ENCODE data around the gene CBX2. TPM values are rescaled to one million over a fixed set of nuclear protein-coding genes. Genes with fewer than 3 reads are reported as not detected.

CBX2 gene
- total RNA-seq, 1 donor from 2014 or later: 53.5 TPM

- Histone ChIP-seq H3K4me1 (peaks cover 52% of the 10 kb centered on the region), H4K20me1 (ENCODE audit: low read depth) (peaks cover 77% of the 10 kb centered on the region), H3K4me2 (peak overlapping the region; percentile 91), H3K9me3 (ENCODE audit: low read depth) (no peaks in the 10 kb centered on the region), H3K79me2 (ENCODE audit: low read depth) (no peaks in the 10 kb centered on the region), H2AFZ (replicated peaks) (no peak overlapping the region), H3K9ac (no peak overlapping the region), H3K4me3 (peak overlapping the region; percentile 76), H3K27ac (no peak overlapping the region), H3K27me3 (peaks cover 92% of the 10 kb centered on the region), H3F3A (ENCODE audit: low read depth) (peaks cover 67% of the 10 kb centered on the region), H3K36me3 (no peaks in the 10 kb centered on the region)
- TF ChIP-seq CTCF (IDR thresholded peaks at IDR 0.05) (peak; percentile 3), EZH2phosphoT487 (IDR thresholded peaks at IDR 0.05) (no peak), EZH2 (IDR thresholded peaks at IDR 0.05) (peak; percentile 42)
- H3K36me3 Mint-ChIP-seq: peaks cover 9% of the 10 kb centered on the region
- H3K27me3 Mint-ChIP-seq (ENCODE audit: insufficient read depth, low read depth): peaks cover 40% of the 10 kb centered on the region
- DNase-seq (ENCODE audit: low spot score): peak; percentile 93
- H3K4me1 Mint-ChIP-seq: peaks cover 37% of the 10 kb centered on the region
- H3K27ac Mint-ChIP-seq: no peak overlapping the region
- peak overlapping the region; percentile 67 for H3K4me3 Mint-ChIP-seq
- no peaks in the 10 kb centered on the region for H3K9me3 Mint-ChIP-seq
Observed at GRCh38 chr17:79835953-79836509, 58.1 kb downstream of the CBX2 start.

- Histone ChIP-seq H3K36me3 (no peaks in the 10 kb centered on the region), H3K27me3 (peaks cover 92% of the 10 kb centered on the region), H3F3A (ENCODE audit: low read depth) (peaks cover 72% of the 10 kb centered on the region), H3K4me2 (peak overlapping the region; percentile 91), H3K9me3 (ENCODE audit: low read depth) (no peaks in the 10 kb centered on the region), H3K79me2 (ENCODE audit: low read depth) (no peaks in the 10 kb centered on the region), H4K20me1 (ENCODE audit: low read depth) (peaks cover 82% of the 10 kb centered on the region), H3K4me3 (peak overlapping the region; percentile 76), H3K27ac (no peak overlapping the region), H2AFZ (replicated peaks) (no peak overlapping the region), H3K4me1 (peaks cover 49% of the 10 kb centered on the region), H3K9ac (no peak overlapping the region)
- no peak overlapping the region for H3K27ac Mint-ChIP-seq
- no peak for TF ChIP-seq CTCF (IDR thresholded peaks at IDR 0.05)
- no peak for TF ChIP-seq EZH2 (IDR thresholded peaks at IDR 0.05)
- TF ChIP-seq EZH2phosphoT487 (IDR thresholded peaks at IDR 0.05): no peak
- H3K4me1 Mint-ChIP-seq: peaks cover 33% of the 10 kb centered on the region
- H3K4me3 Mint-ChIP-seq: peak overlapping the region; percentile 96
- peak; percentile 29 for DNase-seq (ENCODE audit: low spot score)
- peaks cover 9% of the 10 kb centered on the region for H3K36me3 Mint-ChIP-seq
- H3K27me3 Mint-ChIP-seq (ENCODE audit: insufficient read depth, low read depth): peaks cover 39% of the 10 kb centered on the region
- H3K9me3 Mint-ChIP-seq: no peaks in the 10 kb centered on the region
Observed at GRCh38 chr17:79836510-79836971, 58.6 kb downstream of the CBX2 start.

- Histone ChIP-seq H3K4me3 (peak overlapping the region; percentile 76), H3K27ac (no peak overlapping the region), H3K36me3 (no peaks in the 10 kb centered on the region), H3K4me1 (peaks cover 42% of the 10 kb centered on the region), H3K9ac (no peak overlapping the region), H3K4me2 (peak overlapping the region; percentile 91), H2AFZ (replicated peaks) (no peak overlapping the region), H4K20me1 (ENCODE audit: low read depth) (peaks cover 87% of the 10 kb centered on the region), H3F3A (ENCODE audit: low read depth) (peaks cover 78% of the 10 kb centered on the region), H3K27me3 (peaks cover 92% of the 10 kb centered on the region), H3K9me3 (ENCODE audit: low read depth) (no peaks in the 10 kb centered on the region), H3K79me2 (ENCODE audit: low read depth) (no peaks in the 10 kb centered on the region)
- H3K27ac Mint-ChIP-seq: no peak overlapping the region
- peaks cover 34% of the 10 kb centered on the region for H3K4me1 Mint-ChIP-seq
- H3K4me3 Mint-ChIP-seq: peak overlapping the region; percentile 96
- peaks cover 45% of the 10 kb centered on the region for H3K27me3 Mint-ChIP-seq (ENCODE audit: insufficient read depth, low read depth)
- peaks cover 9% of the 10 kb centered on the region for H3K36me3 Mint-ChIP-seq
- no peaks in the 10 kb centered on the region for H3K9me3 Mint-ChIP-seq
- DNase-seq (ENCODE audit: low spot score): peak; percentile 63
- TF ChIP-seq EZH2 (IDR thresholded peaks at IDR 0.05) (peak; percentile 44), CTCF (IDR thresholded peaks at IDR 0.05) (no peak)
Observed at GRCh38 chr17:79836972-79837887, 59.3 kb downstream of the CBX2 start.

Other genes starting within 250 kb of the CBX2 start
- 0.30 and 1.6 TPM in 2 replicates for gene RBFOX3, start 167.1 kb upstream of the CBX2 start, total RNA-seq (ENCODE audit: low replicate concordance)
- not detected in 2 replicates for gene ENPP7, start 47.2 kb upstream of the CBX2 start, total RNA-seq (ENCODE audit: low replicate concordance)
- 2.8 and 15.2 TPM in 2 replicates for gene CBX8, start 18.9 kb downstream of the CBX2 start, total RNA-seq (ENCODE audit: low replicate concordance)
- gene CBX4, start 61.3 kb downstream of the CBX2 start, total RNA-seq (ENCODE audit: low replicate concordance): 2.7 and 5.6 TPM in 2 replicates